ENCODE results near the gene EHBP1.

DNA sequence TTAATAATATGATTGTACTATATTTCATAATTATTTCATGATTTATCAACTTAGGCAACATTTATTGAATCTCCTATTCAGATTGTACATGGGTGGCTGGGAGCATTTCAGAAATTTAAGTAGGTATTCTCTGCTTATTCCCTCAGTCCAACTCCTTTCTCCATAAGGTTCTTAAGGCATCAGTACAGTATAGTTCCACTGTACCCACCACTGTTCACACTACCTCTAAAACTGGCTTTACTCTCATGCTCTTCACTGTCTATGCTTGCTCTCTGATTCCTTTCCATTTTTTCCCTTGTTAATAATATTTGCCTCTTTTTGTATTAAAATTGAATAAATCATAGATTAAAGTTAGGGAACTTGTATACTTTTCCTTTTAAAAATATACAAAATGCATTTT, 89.8 kb downstream of the EHBP1 start:
- TF ChIP-seq, protein P1, sequence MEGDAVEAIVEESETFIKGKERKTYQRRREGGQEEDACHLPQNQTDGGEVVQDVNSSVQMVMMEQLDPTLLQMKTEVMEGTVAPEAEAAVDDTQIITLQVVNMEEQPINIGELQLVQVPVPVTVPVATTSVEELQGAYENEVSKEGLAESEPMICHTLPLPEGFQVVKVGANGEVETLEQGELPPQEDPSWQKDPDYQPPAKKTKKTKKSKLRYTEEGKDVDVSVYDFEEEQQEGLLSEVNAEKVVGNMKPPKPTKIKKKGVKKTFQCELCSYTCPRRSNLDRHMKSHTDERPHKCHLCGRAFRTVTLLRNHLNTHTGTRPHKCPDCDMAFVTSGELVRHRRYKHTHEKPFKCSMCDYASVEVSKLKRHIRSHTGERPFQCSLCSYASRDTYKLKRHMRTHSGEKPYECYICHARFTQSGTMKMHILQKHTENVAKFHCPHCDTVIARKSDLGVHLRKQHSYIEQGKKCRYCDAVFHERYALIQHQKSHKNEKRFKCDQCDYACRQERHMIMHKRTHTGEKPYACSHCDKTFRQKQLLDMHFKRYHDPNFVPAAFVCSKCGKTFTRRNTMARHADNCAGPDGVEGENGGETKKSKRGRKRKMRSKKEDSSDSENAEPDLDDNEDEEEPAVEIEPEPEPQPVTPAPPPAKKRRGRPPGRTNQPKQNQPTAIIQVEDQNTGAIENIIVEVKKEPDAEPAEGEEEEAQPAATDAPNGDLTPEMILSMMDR (IDR thresholded peaks at IDR 0.05), result no peak
- no peak for TF ChIP-seq POLR2A (IDR thresholded peaks at IDR 0.05)

Data from uterus (tissue), 2 donors.